ENCODE data around the gene PRKN. TPM values are rescaled to one million over a fixed set of nuclear protein-coding genes. Genes with fewer than 3 reads are reported as not detected.

PRKN gene
- total and polyA plus RNA-seq, 2 experiments from 2014 or later = 2.3 to 3.9 TPM

GRCh38 chr6:161415302-161415855, 1312.2 kb downstream of the PRKN start:
- Histone ChIP-seq H3K4me1 (ENCODE audit: insufficient read depth) (peaks cover 8% of the 10 kb centered on the region), H2AFZ (no peak overlapping the region), H3K9me3 (ENCODE audit: low read depth) (no peaks in the 10 kb centered on the region), H4K20me1 (ENCODE audit: insufficient read depth, poor library complexity, severe bottlenecking) (no peaks in the 10 kb centered on the region), H3K27ac (no peak overlapping the region), H3K36me3 (replicated peaks; ENCODE audit: insufficient read depth, low read depth) (no peaks in the 10 kb centered on the region), H3K27me3 (no peaks in the 10 kb centered on the region), H3K79me2 (no peaks in the 10 kb centered on the region), H3K9me2 (replicated peaks; ENCODE audit: insufficient read depth) (no peaks in the 10 kb centered on the region), H3K4me2 (no peak overlapping the region), H3K4me3 (no peak overlapping the region)
- no peak for DNase-seq (ENCODE audit: low spot score)
- no peak for TF ChIP-seq EZH2phosphoT487 (IDR thresholded peaks at IDR 0.05; ENCODE audit: low read depth, severe bottlenecking, unreplicated experiment)
- TF ChIP-seq EZH2 (IDR thresholded peaks at IDR 0.05; ENCODE audit: borderline replicate concordance) = no peak
- no peak for TF ChIP-seq CTCF (IDR thresholded peaks at IDR 0.05; ENCODE audit: poor library complexity)
- 34% methylated on average over 17 of the region's 17 CpGs for WGBS (ENCODE audit: low lambda C conversion rate, missing lambda C conversion rate)

GRCh38 chr6:161414707-161415106, 1312.9 kb downstream of the PRKN start:
- no peak for TF ChIP-seq CTCF (IDR thresholded peaks at IDR 0.05; ENCODE audit: poor library complexity)
- TF ChIP-seq EZH2phosphoT487 (IDR thresholded peaks at IDR 0.05; ENCODE audit: low read depth, severe bottlenecking, unreplicated experiment) = no peak
- no peak for TF ChIP-seq EZH2 (IDR thresholded peaks at IDR 0.05; ENCODE audit: borderline replicate concordance)
- 67% methylated on average over 9 of the region's 9 CpGs for WGBS (ENCODE audit: low lambda C conversion rate, missing lambda C conversion rate)

GRCh38 chr6:161414180-161414579, 1313.4 kb downstream of the PRKN start:
- no peak overlapping the region for H3K27ac ChIP-seq
- no peaks in the 10 kb centered on the region for H3K27me3 ChIP-seq
- H2AFZ ChIP-seq = no peak overlapping the region
- peaks cover 8% of the 10 kb centered on the region for H3K4me1 ChIP-seq (ENCODE audit: insufficient read depth)
- no peaks in the 10 kb centered on the region for H4K20me1 ChIP-seq (ENCODE audit: insufficient read depth, poor library complexity, severe bottlenecking)
- no peaks in the 10 kb centered on the region for H3K79me2 ChIP-seq
- no peaks in the 10 kb centered on the region for H3K36me3 ChIP-seq (replicated peaks; ENCODE audit: insufficient read depth, low read depth)
- H3K9me2 ChIP-seq (replicated peaks; ENCODE audit: insufficient read depth) = no peaks in the 10 kb centered on the region
- H3K9me3 ChIP-seq (ENCODE audit: low read depth) = no peaks in the 10 kb centered on the region
- 54% methylated on average over 11 of the region's 11 CpGs for WGBS (ENCODE audit: low lambda C conversion rate, missing lambda C conversion rate)
- no peak for TF ChIP-seq EZH2phosphoT487 (IDR thresholded peaks at IDR 0.05; ENCODE audit: low read depth, severe bottlenecking, unreplicated experiment)
- TF ChIP-seq EZH2 (IDR thresholded peaks at IDR 0.05; ENCODE audit: borderline replicate concordance) = no peak
- no peak for TF ChIP-seq CTCF (IDR thresholded peaks at IDR 0.05; ENCODE audit: poor library complexity)
- no peak overlapping the region for H3K4me2 ChIP-seq
- DNase-seq (ENCODE audit: low spot score) = no peak
- no peak overlapping the region for H3K4me3 ChIP-seq

More at GRCh38 chr6:161414707-161415106, 1312.9 kb downstream of the PRKN start:
- Histone ChIP-seq H2AFZ (no peak overlapping the region), H3K4me3 (no peak overlapping the region), H3K9me3 (ENCODE audit: low read depth) (no peaks in the 10 kb centered on the region), H3K79me2 (no peaks in the 10 kb centered on the region), H3K4me1 (ENCODE audit: insufficient read depth) (peaks cover 8% of the 10 kb centered on the region), H3K27ac (no peak overlapping the region), H4K20me1 (ENCODE audit: insufficient read depth, poor library complexity, severe bottlenecking) (no peaks in the 10 kb centered on the region), H3K4me2 (no peak overlapping the region), H3K36me3 (replicated peaks; ENCODE audit: insufficient read depth, low read depth) (no peaks in the 10 kb centered on the region), H3K27me3 (no peaks in the 10 kb centered on the region), H3K9me2 (replicated peaks; ENCODE audit: insufficient read depth) (no peaks in the 10 kb centered on the region)
- DNase-seq (ENCODE audit: low spot score) = no peak
